H1 (cell line): ENCODE data around the gene REXO5. TPM values are rescaled to one million over a fixed set of nuclear protein-coding genes. Genes with fewer than 3 reads are reported as not detected.

Experiments
- CTCF ChIA-PET: fragments of 300-600 bp; sonication (Branson Sonifier 250); formaldehyde crosslinking; loops from one replicate; lab custom pipeline; 2021; ENCODE audit not compliant: partially characterized antibody; lab: Charles Lee
- POLR2A ChIA-PET: fragments of 300-600 bp; sonication (Branson Sonifier 250); formaldehyde crosslinking; loops from one replicate; lab custom pipeline; 2021; ENCODE audit warnings: inconsistent platforms; ENCODE audit not compliant: partially characterized antibody; lab: Charles Lee
- DNase-seq, 2 experiments: peaks; one replicate each; pipeline versions ENCODE4 v3.0.0 to v3.0.0-alpha.2; 2010 to 2022; ENCODE audit warnings: low spot score in 2 of 2, low read depth in 1 of 2, mixed read lengths in 1 of 2
- FAIRE-seq: peaks from 2 replicates; lab custom pipeline; 2011; peaks lifted over from hg19 to GRCh38; lab: Jason Lieb, UNC
- H2AFZ ChIP-seq: 2 replicates; pipeline ENCODE4 v1.8.1; 2012; ENCODE audit warnings: low read length, inconsistent platforms
- H2AK5ac ChIP-seq: 2 replicates; pipeline ENCODE4 v1.6.1; 2013; ENCODE audit warnings: low read depth, low read length
- H2BK120ac ChIP-seq: replicated peaks from 2 replicates; pipeline ENCODE3; 2013; ENCODE audit warnings: low read depth, low read length, inconsistent platforms
- H2BK12ac ChIP-seq: 2 replicates; pipeline ENCODE4 v1.6.1; 2013; ENCODE audit warnings: low read depth, low read length
- H2BK15ac ChIP-seq: 2 replicates; pipeline ENCODE4 v1.6.1; 2013; ENCODE audit warnings: low read length
- H2BK20ac ChIP-seq: 2 replicates; pipeline ENCODE4 v1.6.1; 2013; ENCODE audit warnings: low read length
- H2BK5ac ChIP-seq: 2 replicates; pipeline ENCODE4 v1.6.1; 2013; ENCODE audit warnings: low read depth, low read length
- H3K14ac ChIP-seq: 2 replicates; pipeline ENCODE4 v1.6.1; 2013; ENCODE audit warnings: inconsistent platforms; ENCODE audit not compliant: insufficient read length
- H3K18ac ChIP-seq: 2 replicates; pipeline ENCODE4 v1.6.1; 2013; ENCODE audit warnings: low read length; ENCODE audit errors: extremely low read depth
- H3K23ac ChIP-seq: 2 replicates; pipeline ENCODE4 v1.6.1; 2013; ENCODE audit warnings: inconsistent platforms; ENCODE audit not compliant: insufficient read length
- H3K23me2 ChIP-seq: 2 replicates; pipeline ENCODE4 v1.6.1; 2013; ENCODE audit warnings: low read depth, low read length
- H3K27ac ChIP-seq: 2 replicates; pipeline ENCODE4 v1.6.1; 2011; ENCODE audit warnings: low read depth, low read length, inconsistent platforms
- H3K27me3 ChIP-seq, 4 experiments: replicated peaks in 1 of 4; 1 replicate in 1 of 4; 2 replicates in 3 of 4; pipeline versions ENCODE4 v1.6.1 to v1.8.1; 2011 to 2013; ENCODE audit warnings: low read length in 3 of 4, mild to moderate bottlenecking in 3 of 4, inconsistent platforms in 2 of 4, mixed read lengths in 2 of 4, moderate library complexity in 1 of 4; ENCODE audit not compliant: control insufficient read depth in 3 of 4, insufficient read depth in 3 of 4; ENCODE audit errors: extremely low read depth in 1 of 4
- H3K36me3 ChIP-seq, 4 experiments: 2 replicates each; pipeline versions ENCODE4 v1.6.1 to v1.8.1; 2011 to 2013; ENCODE audit warnings: mild to moderate bottlenecking in 4 of 4, low read length in 3 of 4, moderate library complexity in 2 of 4, control low read depth in 1 of 4, inconsistent platforms in 1 of 4; ENCODE audit not compliant: insufficient read depth in 4 of 4, control insufficient read depth in 2 of 4
- H3K4ac ChIP-seq: replicated peaks from 2 replicates; pipeline ENCODE3; 2013; ENCODE audit warnings: low read length, low read depth, mixed read lengths, inconsistent platforms; ENCODE audit not compliant: insufficient read length
- H3K4me1 ChIP-seq, 4 experiments: replicated peaks in 1 of 4; 1 replicate in 1 of 4; 2 replicates in 3 of 4; pipeline versions ENCODE4 v1.6.1 to v1.8.1; 2011 to 2013; ENCODE audit warnings: low read length in 3 of 4, inconsistent platforms in 2 of 4, mixed read lengths in 1 of 4; ENCODE audit not compliant: insufficient read depth in 4 of 4, control insufficient read depth in 3 of 4
- H3K4me2 ChIP-seq, 2 experiments: 2 replicates each; pipeline versions ENCODE4 v1.6.1 to v1.8.1; 2011 to 2013; ENCODE audit warnings: low read depth in 2 of 2, low read length in 2 of 2, control low read depth in 1 of 2, inconsistent platforms in 1 of 2, mild to moderate bottlenecking in 1 of 2; ENCODE audit not compliant: insufficient read depth in 1 of 2
- H3K4me3 ChIP-seq, 4 experiments: fragments of 200-600, 300-600 bp in 1 of 4; sonication (generic), shearing (Covaris generic), sonication (Bioruptor Twin) in 1 of 4; 2 replicates each; pipeline versions ENCODE4 v1.5.1 to v1.8.1; 2011 to 2016; ENCODE audit warnings: low read length in 4 of 4, low read depth in 3 of 4, control low read depth in 2 of 4, inconsistent platforms in 2 of 4, mild to moderate bottlenecking in 2 of 4, mixed read lengths in 1 of 4, moderate library complexity in 1 of 4; ENCODE audit not compliant: insufficient read depth in 2 of 4; ENCODE audit errors: extremely low read depth in 1 of 4
- H3K56ac ChIP-seq: replicated peaks from 2 replicates; pipeline ENCODE3; 2013; ENCODE audit warnings: low read depth, mild to moderate bottlenecking, mixed read lengths, low read length, inconsistent platforms; ENCODE audit not compliant: insufficient read length
- H3K79me1 ChIP-seq: 2 replicates; pipeline ENCODE4 v1.6.1; 2013; ENCODE audit warnings: low read depth, low read length, control low read depth
- H3K79me2 ChIP-seq, 2 experiments: 2 replicates each; pipeline versions ENCODE4 v1.6.1 to v1.8.1; 2012 to 2013; ENCODE audit warnings: low read length in 2 of 2, mild to moderate bottlenecking in 2 of 2, inconsistent platforms in 1 of 2; ENCODE audit not compliant: insufficient read depth in 2 of 2, control insufficient read depth in 1 of 2
- H3K9ac ChIP-seq, 4 experiments: replicated peaks in 1 of 4; 1 replicate in 1 of 4; 2 replicates in 3 of 4; pipeline versions ENCODE4 v1.6.1 to v1.8.1; 2011 to 2013; ENCODE audit warnings: low read depth in 3 of 4, low read length in 3 of 4, control low read depth in 2 of 4, mild to moderate bottlenecking in 2 of 4, moderate library complexity in 2 of 4, inconsistent platforms in 1 of 4; ENCODE audit errors: extremely low read depth in 1 of 4
- H3K9me3 ChIP-seq, 2 experiments: 2 replicates each; pipeline versions ENCODE4 v1.6.1 to v1.8.1; 2012 to 2013; ENCODE audit warnings: mild to moderate bottlenecking in 2 of 2, moderate library complexity in 2 of 2, control low read depth in 1 of 2, inconsistent platforms in 1 of 2, low read depth in 1 of 2, low read length in 1 of 2, mixed read lengths in 1 of 2; ENCODE audit not compliant: insufficient read depth in 2 of 2
- H4K20me1 ChIP-seq, 2 experiments: replicated peaks in 1 of 2; 2 replicates each; pipeline versions ENCODE3 to v1.8.1; 2011 to 2013; ENCODE audit warnings: inconsistent platforms in 2 of 2, low read length in 2 of 2, mild to moderate bottlenecking in 1 of 2; ENCODE audit not compliant: insufficient read depth in 2 of 2, control insufficient read depth in 1 of 2
- H4K5ac ChIP-seq: 2 replicates; pipeline ENCODE4 v1.6.1; 2013; ENCODE audit warnings: low read length, low read depth, mixed read lengths, inconsistent platforms; ENCODE audit not compliant: insufficient read length
- H4K8ac ChIP-seq: 2 replicates; pipeline ENCODE4 v1.8.0; 2013; ENCODE audit warnings: mild to moderate bottlenecking, moderate library complexity, low read length, inconsistent platforms; ENCODE audit not compliant: insufficient read depth; ENCODE audit errors: extremely low read depth
- H4K91ac ChIP-seq: replicated peaks from 2 replicates; pipeline ENCODE3; 2013; ENCODE audit warnings: low read length, mixed read lengths, inconsistent platforms; ENCODE audit not compliant: insufficient read length
- CBX5 ChIP-seq: fragments of 300-800, 300-1000 bp; sonication (generic); IDR thresholded peaks from 2 replicates; pipeline ENCODE4 v1.7.1; 2016; ENCODE audit warnings: antibody characterized with exemption, low read length, low read depth
- EGR1 ChIP-seq: IDR thresholded peaks from 2 replicates; pipeline ENCODE4 v1.6.1; 2011; ENCODE audit warnings: low read depth, low read length, borderline replicate concordance
- JUN ChIP-seq: IDR thresholded peaks from 2 replicates; pipeline ENCODE4 v1.6.1; 2011; ENCODE audit warnings: low read depth, mild to moderate bottlenecking, improper control_type of control experiment, low read length
- KDM5A ChIP-seq: fragments of 200-600 bp; IDR thresholded peaks from 2 replicates; pipeline ENCODE4 v1.7.1; 2012; ENCODE audit warnings: mild to moderate bottlenecking, low read length, inconsistent platforms, mixed read lengths
- MAFK ChIP-seq: IDR thresholded peaks from 2 replicates; pipeline ENCODE4 v1.6.1; 2012; ENCODE audit warnings: low read depth, mild to moderate bottlenecking, improper control_type of control experiment, low read length
- NRF1 ChIP-seq: IDR thresholded peaks from 2 replicates; pipeline ENCODE4 v1.6.1; 2011; ENCODE audit warnings: mild to moderate bottlenecking, low read depth, low read length, improper control_type of control experiment
- RAD21 ChIP-seq, 2 experiments: IDR thresholded peaks in 1 of 2; conservative IDR thresholded peaks in 1 of 2; 2 replicates each; pipeline ENCODE4 v1.6.1; 2011; ENCODE audit warnings: low read depth in 2 of 2, low read length in 2 of 2, improper control_type of control experiment in 1 of 2, inconsistent platforms in 1 of 2, mild to moderate bottlenecking in 1 of 2, moderate library complexity in 1 of 2
- RFX5 ChIP-seq: IDR thresholded peaks from 2 replicates; pipeline ENCODE4 v1.6.1; 2011; ENCODE audit warnings: low read depth, low read length, improper control_type of control experiment, borderline replicate concordance
- SIRT6 ChIP-seq: IDR thresholded peaks from one replicate; pipeline ENCODE4 v1.7.1; 2012; ENCODE audit warnings: low read length, inconsistent platforms
- YY1 ChIP-seq: IDR thresholded peaks from 2 replicates; pipeline ENCODE4 v1.6.1; 2011; ENCODE audit warnings: low read depth, mild to moderate bottlenecking, low read length
- WGBS, 2 experiments: shearing (Covaris generic) in 1 of 2; methylation state at CpG; one replicate each; pipeline versions ENCODE4 v1.1.6 to v1.1.7; 2013 to 2015; ENCODE audit warnings: low lambda C conversion rate in 2 of 2, mixed read lengths in 2 of 2, inconsistent platforms in 1 of 2, low coverage in 1 of 2, missing lambda C conversion rate in 1 of 2; ENCODE audit not compliant: insufficient replicate concordance in 2 of 2, insufficient coverage in 1 of 2, insufficient read length in 1 of 2; ENCODE audit errors: extremely low coverage in 1 of 2, missing lambda C conversion rate in 1 of 2; 5-methylcytosine and 5-hydroxymethylcytosine counted together
- polyA plus RNA-seq, 7 experiments: library from polyadenylated mRNA; depleted of rRNA in 3 of 7; stranded (reverse) in 5 of 7; unstranded in 2 of 7; fragments of >200 nt in 5 of 7; fragments of 200-250 nt in 2 of 7; gene quantifications; 1 replicate in 5 of 7; 2 replicates in 1 of 7; 4 replicates in 1 of 7; pipeline versions ENCODE4 v1.2.1 to v1.2.3, GENCODE V29; 2011 to 2013; ENCODE audit warnings: missing spikeins in 2 of 7, mixed read lengths in 2 of 7
- total RNA-seq: library from RNA; stranded (reverse); fragmentation: NEBNext Ultra II Directional; extraction: Animal tissue kit (Norgen Biotek cat#: 25700); gene quantifications from 2 replicates; pipeline ENCODE4 v1.2.1, GENCODE V29; 2021
- TF ChIP-seq, protein P1 (sequence below): IDR thresholded peaks from 2 replicates; pipeline ENCODE4 v1.6.1; 2011; ENCODE audit warnings: low read depth, mild to moderate bottlenecking, low read length; ENCODE audit not compliant: insufficient read depth
- TF ChIP-seq, protein P2 (sequence below): IDR thresholded peaks from 2 replicates; pipeline ENCODE4 v1.6.1; 2012; ENCODE audit warnings: low read length, inconsistent platforms

REXO5 gene
- total and polyA plus RNA-seq, 2 of the 8 experiments (the other 6 are each of a cell fraction or from before 2014, with no cell fraction given): 2.4 to 8.9 TPM

DNA sequence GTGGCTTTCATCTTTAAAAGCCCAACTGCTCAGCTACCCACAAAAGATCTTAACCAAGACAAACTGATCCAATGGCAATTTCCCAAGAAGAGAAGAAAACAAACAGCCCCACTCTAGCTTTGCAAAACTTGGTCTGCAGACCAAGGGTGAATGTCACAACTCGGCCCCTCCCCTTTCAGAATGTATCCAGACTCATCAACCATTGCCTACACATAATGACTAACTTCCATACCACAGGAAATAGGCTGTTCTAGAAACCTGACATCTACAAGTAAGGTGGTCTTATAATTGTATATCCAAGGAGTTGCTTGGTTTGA lies 77.9 kb downstream of the REXO5 start:
- H4K20me1 ChIP-seq: no peaks in the 10 kb centered on the region
- H3K9me3 ChIP-seq: no peaks in the 10 kb centered on the region
- H2BK120ac ChIP-seq: no peak overlapping the region
- H3K27me3 ChIP-seq: no peaks in the 10 kb centered on the region
- no peak overlapping the region for H2BK5ac ChIP-seq
- H3K23me2 ChIP-seq: no peaks in the 10 kb centered on the region
- no peak overlapping the region for H2AFZ ChIP-seq
- H2AK5ac ChIP-seq: no peak overlapping the region
- FAIRE-seq (no peak), DNase-seq (no peak)
- no peak overlapping the region for H4K5ac ChIP-seq
- no peak overlapping the region for H3K4me3 ChIP-seq
- H3K79me1 ChIP-seq: peaks cover 7% of the 10 kb centered on the region; the same call in 1 of the 2 replicates
- TF ChIP-seq CBX5 (no peak), RAD21 (IDR thresholded peaks at IDR 0.05 in 1 of 2, conservative IDR thresholded peaks at IDR 0.05 in 1 of 2; ENCODE audit: low read depth in 2 of 2, low read length in 2 of 2) (no peak), SIRT6 (no peak), MAFK (no peak), EGR1 (no peak), NRF1 (no peak), YY1 (no peak), JUN (no peak), RFX5 (no peak), KDM5A (no peak)
- TF ChIP-seq, protein P1, sequence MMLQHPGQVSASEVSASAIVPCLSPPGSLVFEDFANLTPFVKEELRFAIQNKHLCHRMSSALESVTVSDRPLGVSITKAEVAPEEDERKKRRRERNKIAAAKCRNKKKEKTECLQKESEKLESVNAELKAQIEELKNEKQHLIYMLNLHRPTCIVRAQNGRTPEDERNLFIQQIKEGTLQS: no peak
- TF ChIP-seq, protein P2, sequence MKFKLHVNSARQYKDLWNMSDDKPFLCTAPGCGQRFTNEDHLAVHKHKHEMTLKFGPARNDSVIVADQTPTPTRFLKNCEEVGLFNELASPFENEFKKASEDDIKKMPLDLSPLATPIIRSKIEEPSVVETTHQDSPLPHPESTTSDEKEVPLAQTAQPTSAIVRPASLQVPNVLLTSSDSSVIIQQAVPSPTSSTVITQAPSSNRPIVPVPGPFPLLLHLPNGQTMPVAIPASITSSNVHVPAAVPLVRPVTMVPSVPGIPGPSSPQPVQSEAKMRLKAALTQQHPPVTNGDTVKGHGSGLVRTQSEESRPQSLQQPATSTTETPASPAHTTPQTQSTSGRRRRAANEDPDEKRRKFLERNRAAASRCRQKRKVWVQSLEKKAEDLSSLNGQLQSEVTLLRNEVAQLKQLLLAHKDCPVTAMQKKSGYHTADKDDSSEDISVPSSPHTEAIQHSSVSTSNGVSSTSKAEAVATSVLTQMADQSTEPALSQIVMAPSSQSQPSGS: no peak
- no peak overlapping the region for H3K27ac ChIP-seq
- no peak overlapping the region for H3K9ac ChIP-seq
- no peak overlapping the region for H4K8ac ChIP-seq
- H2BK15ac ChIP-seq: no peak overlapping the region
- no peak overlapping the region for H3K18ac ChIP-seq
- peaks cover 0 to 3% (median under 1%) of the 10 kb centered on the region in 4 experiments; a peak in 2 of 7 replicates for H3K4me1 ChIP-seq
- peaks cover 6 to 74% of the 10 kb centered on the region in 2 experiments; a peak in 3 of 4 replicates for H3K79me2 ChIP-seq
- no peak overlapping the region for H4K91ac ChIP-seq
- WGBS, 2 experiments: 88% methylated on average over 1 of the region's 1 CpG; no CpG with 5 or more reads in 1 of the 2 experiments
- ChIA-PET CTCF (no interaction called here), POLR2A (interaction anchor here (1.1 to 2.4 kb wide), 2 partner anchors 11 to 15 kb away, joined by 3 to 5 read pairs; no protein-coding TSS in a partner anchor)
- H2BK20ac ChIP-seq: no peak overlapping the region
- no peak overlapping the region for H3K56ac ChIP-seq
- no peak overlapping the region for H3K14ac ChIP-seq
- H3K23ac ChIP-seq: no peak overlapping the region
- no peaks in the 10 kb centered on the region for H3K36me3 ChIP-seq
- H3K4ac ChIP-seq: no peak overlapping the region
- no peak overlapping the region for H3K4me2 ChIP-seq
- H2BK12ac ChIP-seq: no peak overlapping the region
